NCI-H2081 treated with DMSO at 0.1 percent for 48 hours (cell line): Measurements from ENCODE around the gene DOCK4.
A peak's percentile ranks its signal among the peaks of the same experiment; 100 is the strongest.

Experiments
- DNase-seq: peaks from one replicate; lab custom pipeline; 2025; lab: John Stamatoyannopoulos, UW

Gene DOCK4

GRCh38 chr7:112074464-112074863 lies 131.7 kb downstream of the DOCK4 start:
- no peak for DNase-seq

GRCh38 chr7:112073530-112073929 lies 132.7 kb downstream of the DOCK4 start:
- no peak for DNase-seq

- DNase-seq = no peak
Observed at GRCh38 chr7:112072541-112073245, 133.5 kb downstream of the DOCK4 start.

GRCh38 chr7:112071856-112072255 lies 134.3 kb downstream of the DOCK4 start:
- no peak for DNase-seq

- DNase-seq = no peak
Observed at GRCh38 chr7:112070674-112071256, 135.4 kb downstream of the DOCK4 start.

- no peak for DNase-seq
Observed at GRCh38 chr7:112069879-112070321, 136.3 kb downstream of the DOCK4 start.

- DNase-seq = no peak
Observed at GRCh38 chr7:112068967-112069366, 137.2 kb downstream of the DOCK4 start.

GRCh38 chr7:112067632-112068540 lies 138.3 kb downstream of the DOCK4 start:
- DNase-seq = peak; percentile 66

- no peak for DNase-seq
Observed at GRCh38 chr7:112067200-112067599, 139.0 kb downstream of the DOCK4 start.

- DNase-seq = no peak
Observed at GRCh38 chr7:112065758-112066157, 140.4 kb downstream of the DOCK4 start.

GRCh38 chr7:112064627-112065385 lies 141.4 kb downstream of the DOCK4 start:
- DNase-seq = no peak

- DNase-seq = no peak
Observed at GRCh38 chr7:112063974-112064373, 142.2 kb downstream of the DOCK4 start.

GRCh38 chr7:112061051-112061450 lies 145.1 kb downstream of the DOCK4 start:
- DNase-seq = no peak

- DNase-seq = no peak
Observed at GRCh38 chr7:112060625-112061024, 145.6 kb downstream of the DOCK4 start.

- DNase-seq = no peak
Observed at GRCh38 chr7:112059675-112060074, 146.5 kb downstream of the DOCK4 start.

GRCh38 chr7:112058686-112059085 lies 147.5 kb downstream of the DOCK4 start:
- no peak for DNase-seq

GRCh38 chr7:112056409-112056808 lies 149.8 kb downstream of the DOCK4 start:
- DNase-seq = no peak

- no peak for DNase-seq
Observed at GRCh38 chr7:112053737-112054069, 152.5 kb downstream of the DOCK4 start.

- no peak for DNase-seq
Observed at GRCh38 chr7:112052993-112053736, 153.0 kb downstream of the DOCK4 start.

GRCh38 chr7:112052498-112052897 lies 153.7 kb downstream of the DOCK4 start:
- no peak for DNase-seq

GRCh38 chr7:112050250-112050881 lies 155.8 kb downstream of the DOCK4 start:
- DNase-seq = no peak
